ENCODE measurements around the gene SLX4.

The SLX4 gene

GRCh38 chr16:3584412-3584811 lies 27.0 kb downstream of the SLX4 start:
- WGBS (ENCODE audit: extremely low coverage, insufficient coverage, insufficient read length): no CpG with 5 or more reads among the region's 8 CpGs

DNA sequence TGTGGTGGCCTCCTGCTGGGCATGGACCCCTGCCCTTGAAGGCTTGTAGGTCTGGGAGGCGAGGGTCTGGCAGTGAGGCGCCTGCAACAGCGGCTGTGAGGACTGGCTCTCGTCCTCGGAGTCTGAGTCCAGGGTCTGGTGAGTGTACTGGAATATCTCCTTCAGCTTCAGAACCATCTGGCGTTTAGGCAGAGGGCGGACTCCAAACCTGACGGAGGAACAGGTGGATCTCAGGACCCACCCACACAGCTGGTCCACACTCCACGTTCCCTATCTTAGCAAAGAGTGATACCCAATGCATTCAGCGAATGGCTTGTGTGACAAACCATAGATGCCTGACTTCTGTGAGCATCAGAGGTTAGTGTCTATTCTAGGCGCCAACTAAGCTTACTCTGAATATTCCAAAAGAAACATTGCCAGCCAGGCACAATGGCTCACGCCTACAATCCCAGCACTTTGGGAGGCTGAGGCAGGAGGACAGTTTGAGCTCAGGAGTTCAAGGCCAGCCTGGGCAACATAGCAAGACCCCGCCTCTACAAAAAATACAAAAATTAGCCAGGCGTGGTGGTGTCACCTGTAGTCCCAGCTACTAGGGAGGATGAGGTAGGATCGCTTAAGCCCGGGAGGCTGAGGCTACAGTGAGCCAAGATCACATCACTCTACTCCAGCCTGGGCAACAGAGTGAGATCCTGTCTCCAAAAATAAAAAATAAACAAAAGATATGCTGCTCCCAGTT lies 27.9 kb downstream of the SLX4 start:
- Histone ChIP-seq H3K9ac (ENCODE audit: low read length) (no peak overlapping the region), H3K4me3 (ENCODE audit: low read depth, low read length) (no peak overlapping the region), H4K12ac (ENCODE audit: low read depth, low read length) (no peak overlapping the region), H3K79me2 (ENCODE audit: control insufficient read depth, insufficient read depth, low read length, poor library complexity) (no peaks in the 10 kb centered on the region), H3K4me2 (ENCODE audit: low read length) (no peak overlapping the region), H2AK5ac (ENCODE audit: low read length) (no peak overlapping the region), H3K14ac (ENCODE audit: low read length) (no peak overlapping the region), H2BK5ac (ENCODE audit: low read depth, low read length, poor library complexity) (no peak overlapping the region), H4K91ac (ENCODE audit: low read depth, low read length) (no peak overlapping the region), H3K4me1 (ENCODE audit: control insufficient read depth in 1 of 2, insufficient read depth in 2 of 2, low read length in 2 of 2) (peaks cover 0 to 3% of the 10 kb centered on the region in 2 experiments), H4K8ac (ENCODE audit: low read depth, low read length) (no peak overlapping the region), H3K36me3 (ENCODE audit: control insufficient read depth in 1 of 2, insufficient read depth in 2 of 2, low read length in 2 of 2) (peaks cover 19 to 22% of the 10 kb centered on the region in 2 experiments), H3K9me3 (ENCODE audit: insufficient read depth, low read depth, low read length) (no peaks in the 10 kb centered on the region), H2AFZ (ENCODE audit: insufficient read depth, low read length, poor library complexity) (no peak overlapping the region), H3K23ac (ENCODE audit: low read length) (no peak overlapping the region), H2BK120ac (ENCODE audit: insufficient read depth, low read length, poor library complexity) (no peak overlapping the region), H3K18ac (ENCODE audit: low read length) (no peak overlapping the region), H3K79me1 (ENCODE audit: low read length) (no peaks in the 10 kb centered on the region), H3K27me3 (ENCODE audit: insufficient read depth, low read length) (no peaks in the 10 kb centered on the region), H3K4ac (ENCODE audit: low read depth, low read length) (no peak overlapping the region), H2BK12ac (ENCODE audit: low read length) (no peak overlapping the region), H3K27ac (ENCODE audit: low read depth, low read length) (no peak overlapping the region)
- DNase-seq: no peak
- WGBS (ENCODE audit: extremely low coverage, insufficient coverage, insufficient read length): no CpG with 5 or more reads among the region's 16 CpGs

More at GRCh38 chr16:3584412-3584811, 27.0 kb downstream of the SLX4 start:
- Histone ChIP-seq H3K36me3 (ENCODE audit: control insufficient read depth in 1 of 2, insufficient read depth in 2 of 2, low read length in 2 of 2) (peaks cover 23 to 25% of the 10 kb centered on the region in 2 experiments), H3K9me3 (ENCODE audit: insufficient read depth, low read depth, low read length) (no peaks in the 10 kb centered on the region), H3K27me3 (ENCODE audit: insufficient read depth, low read length) (no peaks in the 10 kb centered on the region), H2BK120ac (ENCODE audit: insufficient read depth, low read length, poor library complexity) (no peak overlapping the region), H4K91ac (ENCODE audit: low read depth, low read length) (no peak overlapping the region), H3K4me2 (ENCODE audit: low read length) (no peak overlapping the region), H3K4ac (ENCODE audit: low read depth, low read length) (no peak overlapping the region), H3K23ac (ENCODE audit: low read length) (no peak overlapping the region), H2BK5ac (ENCODE audit: low read depth, low read length, poor library complexity) (no peak overlapping the region), H3K4me1 (ENCODE audit: control insufficient read depth in 1 of 2, insufficient read depth in 2 of 2, low read length in 2 of 2) (no peaks in the 10 kb centered on the region), H3K14ac (ENCODE audit: low read length) (no peak overlapping the region), H2BK12ac (ENCODE audit: low read length) (no peak overlapping the region), H4K8ac (ENCODE audit: low read depth, low read length) (no peak overlapping the region), H3K27ac (ENCODE audit: low read depth, low read length) (no peak overlapping the region), H3K18ac (ENCODE audit: low read length) (no peak overlapping the region), H3K4me3 (ENCODE audit: low read depth, low read length) (no peak overlapping the region), H4K12ac (ENCODE audit: low read depth, low read length) (no peak overlapping the region), H2AFZ (ENCODE audit: insufficient read depth, low read length, poor library complexity) (no peak overlapping the region), H3K9ac (ENCODE audit: low read length) (no peak overlapping the region), H3K79me2 (ENCODE audit: control insufficient read depth, insufficient read depth, low read length, poor library complexity) (no peaks in the 10 kb centered on the region), H3K79me1 (ENCODE audit: low read length) (no peaks in the 10 kb centered on the region), H2AK5ac (ENCODE audit: low read length) (no peak overlapping the region)
- DNase-seq: no peak

GRCh38 chr16:3582276-3583165 lies 28.9 kb downstream of the SLX4 start:
- Histone ChIP-seq H2BK120ac (ENCODE audit: insufficient read depth, low read length, poor library complexity) (no peak overlapping the region), H4K12ac (ENCODE audit: low read depth, low read length) (no peak overlapping the region), H3K14ac (ENCODE audit: low read length) (no peak overlapping the region), H3K79me1 (ENCODE audit: low read length) (no peaks in the 10 kb centered on the region), H2BK12ac (ENCODE audit: low read length) (no peak overlapping the region), H3K18ac (ENCODE audit: low read length) (no peak overlapping the region), H4K91ac (ENCODE audit: low read depth, low read length) (no peak overlapping the region), H3K9me3 (ENCODE audit: insufficient read depth, low read depth, low read length) (no peaks in the 10 kb centered on the region), H2AK5ac (ENCODE audit: low read length) (no peak overlapping the region), H4K8ac (ENCODE audit: low read depth, low read length) (no peak overlapping the region), H3K36me3 (ENCODE audit: control insufficient read depth in 1 of 2, insufficient read depth in 2 of 2, low read length in 2 of 2) (peaks cover 19 to 21% of the 10 kb centered on the region in 2 experiments), H3K4me1 (ENCODE audit: control insufficient read depth in 1 of 2, insufficient read depth in 2 of 2, low read length in 2 of 2) (peaks cover 0 to 3% of the 10 kb centered on the region in 2 experiments), H3K27ac (ENCODE audit: low read depth, low read length) (no peak overlapping the region), H2AFZ (ENCODE audit: insufficient read depth, low read length, poor library complexity) (no peak overlapping the region), H3K4me2 (ENCODE audit: low read length) (no peak overlapping the region), H3K9ac (ENCODE audit: low read length) (no peak overlapping the region), H3K27me3 (ENCODE audit: insufficient read depth, low read length) (no peaks in the 10 kb centered on the region), H3K4ac (ENCODE audit: low read depth, low read length) (no peak overlapping the region), H3K79me2 (ENCODE audit: control insufficient read depth, insufficient read depth, low read length, poor library complexity) (no peaks in the 10 kb centered on the region), H3K23ac (ENCODE audit: low read length) (no peak overlapping the region), H2BK5ac (ENCODE audit: low read depth, low read length, poor library complexity) (no peak overlapping the region), H3K4me3 (ENCODE audit: low read depth, low read length) (no peak overlapping the region)
- WGBS (ENCODE audit: extremely low coverage, insufficient coverage, insufficient read length): no CpG with 5 or more reads among the region's 36 CpGs
- no peak for DNase-seq

GRCh38 chr16:3581392-3581791 lies 30.0 kb downstream of the SLX4 start:
- no peak overlapping the region for H3K4me2 ChIP-seq (ENCODE audit: low read length)
- no CpG with 5 or more reads among the region's 10 CpGs for WGBS (ENCODE audit: extremely low coverage, insufficient coverage, insufficient read length)
- no peak overlapping the region for H2AFZ ChIP-seq (ENCODE audit: insufficient read depth, low read length, poor library complexity)
- H4K91ac ChIP-seq (ENCODE audit: low read depth, low read length): no peak overlapping the region
- no peak overlapping the region for H3K14ac ChIP-seq (ENCODE audit: low read length)
- no peaks in the 10 kb centered on the region for H3K79me2 ChIP-seq (ENCODE audit: control insufficient read depth, insufficient read depth, low read length, poor library complexity)
- H3K9ac ChIP-seq (ENCODE audit: low read length): no peak overlapping the region
- no peak overlapping the region for H3K4ac ChIP-seq (ENCODE audit: low read depth, low read length)
- H3K18ac ChIP-seq (ENCODE audit: low read length): no peak overlapping the region
- peaks cover 0 to 3% of the 10 kb centered on the region in 2 experiments for H3K4me1 ChIP-seq (ENCODE audit: control insufficient read depth in 1 of 2, insufficient read depth in 2 of 2, low read length in 2 of 2)
- no peak overlapping the region for H4K8ac ChIP-seq (ENCODE audit: low read depth, low read length)
- no peak overlapping the region for H3K23ac ChIP-seq (ENCODE audit: low read length)
- no peak overlapping the region for H2BK12ac ChIP-seq (ENCODE audit: low read length)
- DNase-seq: no peak
- no peak overlapping the region for H2AK5ac ChIP-seq (ENCODE audit: low read length)
- no peaks in the 10 kb centered on the region for H3K27me3 ChIP-seq (ENCODE audit: insufficient read depth, low read length)
- H3K9me3 ChIP-seq (ENCODE audit: insufficient read depth, low read depth, low read length): no peaks in the 10 kb centered on the region
- no peak overlapping the region for H4K12ac ChIP-seq (ENCODE audit: low read depth, low read length)
- no peaks in the 10 kb centered on the region for H3K79me1 ChIP-seq (ENCODE audit: low read length)
- no peak overlapping the region for H3K4me3 ChIP-seq (ENCODE audit: low read depth, low read length)
- H2BK5ac ChIP-seq (ENCODE audit: low read depth, low read length, poor library complexity): no peak overlapping the region
- H2BK120ac ChIP-seq (ENCODE audit: insufficient read depth, low read length, poor library complexity): no peak overlapping the region
- peaks cover 19 to 21% of the 10 kb centered on the region in 2 experiments for H3K36me3 ChIP-seq (ENCODE audit: control insufficient read depth in 1 of 2, insufficient read depth in 2 of 2, low read length in 2 of 2)
- H3K27ac ChIP-seq (ENCODE audit: low read depth, low read length): no peak overlapping the region

Data from trophoblast cell (in vitro differentiated cells and primary cell).